ENCODE measurements around the gene NRARP.

The NRARP gene

DNA sequence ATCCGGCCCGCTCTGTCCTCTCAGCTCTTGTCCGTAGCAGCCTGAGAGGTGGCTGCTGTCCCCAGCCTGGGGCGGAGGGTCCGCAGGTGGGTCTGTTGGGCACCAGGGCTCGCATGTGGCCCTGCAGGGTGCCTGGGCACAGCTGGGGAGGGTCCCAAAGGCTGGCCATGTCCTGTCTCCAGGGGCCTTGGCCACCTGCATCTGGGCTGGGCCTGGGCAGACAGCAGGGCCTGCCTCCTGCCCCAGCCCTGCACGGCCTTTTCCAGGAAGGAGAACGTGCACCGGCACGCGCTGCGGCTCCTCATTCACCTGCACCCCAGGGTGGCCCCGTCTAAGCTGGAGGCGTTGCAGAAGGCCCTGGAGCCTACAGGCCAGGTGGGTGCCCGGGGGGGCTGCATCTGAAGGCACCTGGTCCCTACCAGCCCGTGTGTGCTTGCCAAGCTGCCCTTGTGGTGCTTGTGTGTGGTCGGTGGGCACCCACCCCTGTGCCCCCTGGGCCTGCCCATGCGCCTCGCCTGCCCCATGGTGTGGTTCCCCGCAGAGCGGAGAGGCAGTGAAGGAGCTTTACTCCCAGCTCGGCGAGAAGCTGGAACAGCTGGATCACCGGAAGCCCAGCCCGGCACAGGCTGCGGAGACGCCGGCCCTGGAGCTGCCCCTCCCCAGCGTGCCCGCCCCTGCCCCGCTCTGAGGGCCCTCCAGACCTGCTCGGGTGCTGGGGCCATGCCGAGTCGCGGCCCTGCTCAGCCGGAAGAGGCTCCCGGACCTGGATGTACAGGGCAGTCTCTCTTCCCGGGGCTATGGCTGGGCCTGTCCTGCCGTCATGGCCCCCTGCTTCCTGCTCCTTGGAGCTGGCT lies 29.6 kb downstream of the NRARP start:
- Histone ChIP-seq H3K4me1 (ENCODE audit: control insufficient read depth, insufficient read depth, low read length) (peaks cover 14% of the 10 kb centered on the region), H3K27me3 (ENCODE audit: control insufficient read depth, insufficient read depth, low read length) (no peaks in the 10 kb centered on the region), H3K9ac (ENCODE audit: low read length) (no peak overlapping the region), H3K27ac (ENCODE audit: low read depth, low read length) (no peak overlapping the region), H3K36me3 (ENCODE audit: control insufficient read depth, insufficient read depth, low read length) (peaks cover 29% of the 10 kb centered on the region), H3K4me3 (ENCODE audit: low read length) (no peak overlapping the region)

- Histone ChIP-seq H3K27me3 (ENCODE audit: control insufficient read depth, insufficient read depth, low read length) (no peaks in the 10 kb centered on the region), H3K4me1 (ENCODE audit: control insufficient read depth, insufficient read depth, low read length) (peaks cover 12% of the 10 kb centered on the region), H3K4me3 (ENCODE audit: low read length) (no peak overlapping the region), H3K9ac (ENCODE audit: low read length) (no peak overlapping the region), H3K36me3 (ENCODE audit: control insufficient read depth, insufficient read depth, low read length) (peaks cover 32% of the 10 kb centered on the region), H3K27ac (ENCODE audit: low read depth, low read length) (no peak overlapping the region)
These were observed 30.4 kb downstream of the NRARP start for GRCh38 chr9:137271696-137272076.

GRCh38 chr9:137270929-137271695 lies 31.0 kb downstream of the NRARP start:
- peaks cover 9% of the 10 kb centered on the region for H3K4me1 ChIP-seq (ENCODE audit: control insufficient read depth, insufficient read depth, low read length)

GRCh38 chr9:137269231-137269772 lies 32.8 kb downstream of the NRARP start:
- Histone ChIP-seq H3K9ac (ENCODE audit: low read length) (no peak overlapping the region), H3K27me3 (ENCODE audit: control insufficient read depth, insufficient read depth, low read length) (no peaks in the 10 kb centered on the region), H3K4me3 (ENCODE audit: low read length) (peak overlapping the region; percentile 20), H3K4me1 (ENCODE audit: control insufficient read depth, insufficient read depth, low read length) (peaks cover 9% of the 10 kb centered on the region), H3K36me3 (ENCODE audit: control insufficient read depth, insufficient read depth, low read length) (peaks cover 46% of the 10 kb centered on the region), H3K27ac (ENCODE audit: low read depth, low read length) (peak overlapping the region; percentile 3)

More at GRCh38 chr9:137270929-137271695, 31.0 kb downstream of the NRARP start:
- Histone ChIP-seq H3K36me3 (ENCODE audit: control insufficient read depth, insufficient read depth, low read length) (peaks cover 36% of the 10 kb centered on the region), H3K27me3 (ENCODE audit: control insufficient read depth, insufficient read depth, low read length) (no peaks in the 10 kb centered on the region), H3K9ac (ENCODE audit: low read length) (no peak overlapping the region), H3K27ac (ENCODE audit: low read depth, low read length) (no peak overlapping the region), H3K4me3 (ENCODE audit: low read length) (no peak overlapping the region)

DNA sequence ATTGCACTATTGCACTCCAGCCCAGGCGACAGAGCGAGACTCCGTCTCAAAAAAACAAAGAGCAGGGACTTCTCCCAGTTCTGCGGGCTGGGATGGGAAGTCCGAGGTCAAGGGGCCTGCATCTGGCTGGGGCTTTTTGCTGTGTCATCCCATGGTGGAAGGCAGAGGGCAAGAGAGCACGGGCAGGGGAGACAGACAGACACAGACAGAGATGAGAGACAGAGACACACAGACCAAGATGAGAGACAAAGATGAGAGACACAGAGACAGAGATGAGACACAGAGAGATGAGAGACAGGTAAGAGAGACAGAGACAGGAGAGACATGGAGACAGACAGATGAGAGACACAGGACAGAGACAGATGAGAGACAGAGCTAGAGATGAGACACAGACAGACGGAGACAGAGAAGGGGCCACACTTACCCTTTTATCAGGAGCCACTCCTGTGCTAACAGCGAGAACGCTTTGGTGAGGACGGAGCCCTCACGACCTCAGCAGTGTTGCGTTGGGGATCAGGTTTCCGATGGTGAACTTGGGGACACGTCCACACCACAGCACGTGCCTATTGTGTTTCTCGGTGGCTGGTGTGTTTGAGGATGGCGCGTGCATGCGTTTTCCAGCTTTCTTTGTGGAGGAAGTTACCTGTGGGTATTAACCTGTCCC lies 33.4 kb downstream of the NRARP start:
- Histone ChIP-seq H3K36me3 (ENCODE audit: control insufficient read depth, insufficient read depth, low read length) (peaks cover 48% of the 10 kb centered on the region), H3K27me3 (ENCODE audit: control insufficient read depth, insufficient read depth, low read length) (no peaks in the 10 kb centered on the region), H3K9ac (ENCODE audit: low read length) (no peak overlapping the region), H3K27ac (ENCODE audit: low read depth, low read length) (peak overlapping the region; percentile 3), H3K4me3 (ENCODE audit: low read length) (peak overlapping the region; percentile 20), H3K4me1 (ENCODE audit: control insufficient read depth, insufficient read depth, low read length) (peaks cover 9% of the 10 kb centered on the region)

- Histone ChIP-seq H3K27ac (ENCODE audit: low read depth, low read length) (no peak overlapping the region), H3K4me1 (ENCODE audit: control insufficient read depth, insufficient read depth, low read length) (peaks cover 9% of the 10 kb centered on the region), H3K36me3 (ENCODE audit: control insufficient read depth, insufficient read depth, low read length) (peaks cover 48% of the 10 kb centered on the region)
These were observed 34.1 kb downstream of the NRARP start for GRCh38 chr9:137267933-137268355.

DNA sequence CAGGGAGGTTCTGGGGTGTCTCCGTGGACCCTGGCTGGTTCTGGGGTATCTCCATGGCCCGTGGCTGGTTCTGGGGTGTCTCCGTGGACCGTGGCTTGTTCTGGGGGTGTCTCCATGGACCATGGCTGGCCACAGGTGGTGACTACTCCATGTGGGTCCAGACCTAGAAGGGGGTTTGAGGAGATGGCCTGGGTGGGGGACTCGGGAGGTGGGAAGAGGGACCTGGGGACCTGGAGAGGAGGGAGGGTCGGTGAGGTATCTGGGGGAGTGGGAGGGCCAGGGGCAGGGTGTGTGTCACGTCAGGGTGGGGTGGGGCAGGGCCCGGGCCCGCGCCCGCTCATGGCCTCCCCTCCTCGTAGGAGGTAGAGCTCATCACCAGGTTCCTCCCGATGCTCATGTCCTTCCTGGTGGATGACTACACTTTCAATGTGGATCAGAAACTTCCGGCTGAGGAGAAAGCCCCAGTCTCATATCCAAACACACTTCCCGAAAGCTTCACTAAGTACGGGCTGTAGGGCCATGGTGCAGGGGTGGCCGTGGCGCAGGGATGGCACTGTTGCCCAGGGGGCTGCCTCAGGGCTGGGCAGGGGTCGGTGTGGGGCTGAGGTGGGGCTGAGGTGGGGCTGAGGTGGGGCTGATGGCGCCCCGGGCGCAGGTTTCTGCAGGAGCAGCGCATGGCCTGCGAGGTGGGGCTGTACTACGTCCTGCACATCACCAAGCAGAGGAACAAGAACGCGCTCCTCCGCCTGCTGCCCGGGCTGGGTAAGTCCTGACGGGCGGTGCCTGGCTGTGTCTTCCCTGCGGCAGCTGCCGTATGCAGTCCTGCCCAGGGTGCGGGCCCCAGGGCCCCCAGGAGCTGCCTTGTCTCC lies 35.3 kb downstream of the NRARP start:
- H3K9ac ChIP-seq (ENCODE audit: low read length), result no peak overlapping the region
- no peak overlapping the region for H3K4me3 ChIP-seq (ENCODE audit: low read length)
- peaks cover 9% of the 10 kb centered on the region for H3K4me1 ChIP-seq (ENCODE audit: control insufficient read depth, insufficient read depth, low read length)
- peaks cover 39% of the 10 kb centered on the region for H3K36me3 ChIP-seq (ENCODE audit: control insufficient read depth, insufficient read depth, low read length)
- H3K27ac ChIP-seq (ENCODE audit: low read depth, low read length), result no peak overlapping the region
- no peaks in the 10 kb centered on the region for H3K27me3 ChIP-seq (ENCODE audit: control insufficient read depth, insufficient read depth, low read length)

More at GRCh38 chr9:137267933-137268355, 34.1 kb downstream of the NRARP start:
- no peak overlapping the region for H3K4me3 ChIP-seq (ENCODE audit: low read length)
- no peaks in the 10 kb centered on the region for H3K27me3 ChIP-seq (ENCODE audit: control insufficient read depth, insufficient read depth, low read length)
- H3K9ac ChIP-seq (ENCODE audit: low read length), result no peak overlapping the region

DNA sequence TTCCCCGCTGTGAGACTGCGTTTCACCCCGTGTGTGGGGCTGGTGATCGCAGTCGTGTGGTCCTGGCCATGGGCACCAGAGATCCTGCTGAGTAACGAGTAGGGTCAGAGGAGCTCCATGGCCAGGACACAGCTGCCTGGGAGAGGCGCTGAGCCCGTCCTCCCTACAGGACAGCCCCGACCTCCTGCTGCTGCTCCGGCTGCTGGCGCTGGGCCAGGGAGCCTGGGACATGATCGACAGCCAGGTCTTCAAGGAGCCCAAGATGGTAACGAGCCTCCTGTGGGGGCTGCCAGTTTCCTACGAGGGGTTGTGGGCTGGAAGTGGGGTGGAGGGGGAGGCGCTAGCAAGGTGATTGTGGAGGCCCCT lies 35.9 kb downstream of the NRARP start:
- Histone ChIP-seq H3K27me3 (ENCODE audit: control insufficient read depth, insufficient read depth, low read length) (no peaks in the 10 kb centered on the region), H3K36me3 (ENCODE audit: control insufficient read depth, insufficient read depth, low read length) (peaks cover 39% of the 10 kb centered on the region), H3K4me1 (ENCODE audit: control insufficient read depth, insufficient read depth, low read length) (peaks cover 9% of the 10 kb centered on the region), H3K4me3 (ENCODE audit: low read length) (no peak overlapping the region), H3K9ac (ENCODE audit: low read length) (no peak overlapping the region), H3K27ac (ENCODE audit: low read depth, low read length) (no peak overlapping the region)

GRCh38 chr9:137265496-137266161 lies 36.4 kb downstream of the NRARP start:
- H3K27ac ChIP-seq (ENCODE audit: low read depth, low read length), result no peak overlapping the region
- H3K4me1 ChIP-seq (ENCODE audit: control insufficient read depth, insufficient read depth, low read length), result peaks cover 9% of the 10 kb centered on the region
- peaks cover 35% of the 10 kb centered on the region for H3K36me3 ChIP-seq (ENCODE audit: control insufficient read depth, insufficient read depth, low read length)
- no peaks in the 10 kb centered on the region for H3K27me3 ChIP-seq (ENCODE audit: control insufficient read depth, insufficient read depth, low read length)
- H3K9ac ChIP-seq (ENCODE audit: low read length), result no peak overlapping the region
- H3K4me3 ChIP-seq (ENCODE audit: low read length), result no peak overlapping the region

GRCh38 chr9:137264067-137264466 lies 38.0 kb downstream of the NRARP start:
- peaks cover 38% of the 10 kb centered on the region for H3K36me3 ChIP-seq (ENCODE audit: control insufficient read depth, insufficient read depth, low read length)
- H3K27me3 ChIP-seq (ENCODE audit: control insufficient read depth, insufficient read depth, low read length), result no peaks in the 10 kb centered on the region
- peaks cover 4% of the 10 kb centered on the region for H3K4me1 ChIP-seq (ENCODE audit: control insufficient read depth, insufficient read depth, low read length)
- no peak overlapping the region for H3K9ac ChIP-seq (ENCODE audit: low read length)
- H3K27ac ChIP-seq (ENCODE audit: low read depth, low read length), result no peak overlapping the region
- H3K4me3 ChIP-seq (ENCODE audit: low read length), result no peak overlapping the region

- Histone ChIP-seq H3K4me1 (ENCODE audit: control insufficient read depth, insufficient read depth, low read length) (no peaks in the 10 kb centered on the region), H3K27ac (ENCODE audit: low read depth, low read length) (no peak overlapping the region), H3K36me3 (ENCODE audit: control insufficient read depth, insufficient read depth, low read length) (peaks cover 32% of the 10 kb centered on the region), H3K27me3 (ENCODE audit: control insufficient read depth, insufficient read depth, low read length) (no peaks in the 10 kb centered on the region), H3K4me3 (ENCODE audit: low read length) (no peak overlapping the region), H3K9ac (ENCODE audit: low read length) (no peak overlapping the region)
These were observed 38.6 kb downstream of the NRARP start for GRCh38 chr9:137263506-137263905.

Measured in rectal smooth muscle tissue (tissue), 1 donor.